Stimulated activated CD8-positive, alpha-beta memory T cell treated with anti-CD3 and anti-CD28 coated beads, Interleukin-15, amount 100 ng/mL, for 1 hour (primary cell): ENCODE data around the gene MSH2.
"Not testable (repeated sequence)": the region's sequence is repeated elsewhere in the genome, so short reads cannot be mapped to it uniquely, and the experiment has no call there.

Experiments
- DNase-seq: peaks from one replicate; pipeline ENCODE4 v3.0.0-alpha.2; 2020; ENCODE audit warnings: low read depth

Gene MSH2

GRCh38 chr2:47484396-47484795, 81.4 kb downstream of the MSH2 start:
- no peak for DNase-seq

GRCh38 chr2:47485177-47485576, 82.2 kb downstream of the MSH2 start:
- DNase-seq, result no peak

- no peak for DNase-seq
Observed at GRCh38 chr2:47485751-47486300, 82.9 kb downstream of the MSH2 start.

GRCh38 chr2:47486841-47487497, 84.0 kb downstream of the MSH2 start:
- DNase-seq, result no peak

- no peak for DNase-seq
Observed at GRCh38 chr2:47487498-47487875, 84.5 kb downstream of the MSH2 start.

GRCh38 chr2:47488870-47489584, 86.1 kb downstream of the MSH2 start:
- DNase-seq, result no peak

- DNase-seq, result no peak
Observed at GRCh38 chr2:47490406-47490805, 87.5 kb downstream of the MSH2 start.

- DNase-seq, result no peak
Observed at GRCh38 chr2:47493317-47494035, 90.5 kb downstream of the MSH2 start.

GRCh38 chr2:47494267-47495130, 91.5 kb downstream of the MSH2 start:
- no peak for DNase-seq

- no peak for DNase-seq
Observed at GRCh38 chr2:47497843-47498460, 95.0 kb downstream of the MSH2 start.

- DNase-seq, result no peak
Observed at GRCh38 chr2:47499093-47499492, 96.1 kb downstream of the MSH2 start.

GRCh38 chr2:47499621-47500309, 96.8 kb downstream of the MSH2 start:
- no peak for DNase-seq

GRCh38 chr2:47501374-47502200, 98.6 kb downstream of the MSH2 start:
- DNase-seq, result no peak

- DNase-seq, result not testable (repeated sequence)
Observed at GRCh38 chr2:47502498-47502897, 99.5 kb downstream of the MSH2 start.

GRCh38 chr2:47503481-47504070, 100.6 kb downstream of the MSH2 start:
- DNase-seq, result no peak

- no peak for DNase-seq
Observed at GRCh38 chr2:47504174-47504810, 101.3 kb downstream of the MSH2 start.

GRCh38 chr2:47506024-47506423, 103.1 kb downstream of the MSH2 start:
- no peak for DNase-seq

GRCh38 chr2:47506436-47506835, 103.5 kb downstream of the MSH2 start:
- no peak for DNase-seq

- DNase-seq, result no peak
Observed at GRCh38 chr2:47508080-47508479, 105.1 kb downstream of the MSH2 start.
